ENCODE measurements around the gene PYDC1.

GRCh38 chr16:31187808-31188189 is 29.1 kb downstream of the PYDC1 start:
- TF ChIP-seq POLR2A (IDR thresholded peaks at IDR 0.05; ENCODE audit: low read depth, low read length) (no peak), POLR2AphosphoS5 (IDR thresholded peaks at IDR 0.05; ENCODE audit: low read depth, low read length) (no peak; the same call in 1 of the 2 replicates)

Data from GM12891 (cell line).